GM18951 (cell line): Measurements from ENCODE around the gene EIF4EBP3.

Source experiments
- POLR2A ChIP-seq: IDR thresholded peaks from 4 replicates; pipeline ENCODE4 v1.6.1; 2011; ENCODE audit warnings: mild to moderate bottlenecking; ENCODE audit not compliant: insufficient read length, insufficient read depth; ENCODE audit errors: extremely low read depth
- in situ Hi-C: fragments of 300-500 bp; cut with MboI; formaldehyde crosslinking; loops from one replicate; pipeline ENCODE4 v1.12.0; 2022; ENCODE audit warnings: low sequenced_read_pairs, mixed read lengths, inconsistent platforms; ENCODE audit not compliant: unreplicated experiment

Gene EIF4EBP3

GRCh38 chr5:140549237-140550144 is 2.0 kb downstream of the EIF4EBP3 start:
- TF ChIP-seq POLR2A, result peak; percentile 25
- in situ Hi-C loops, result no loop called here

- TF ChIP-seq POLR2A, result peak; percentile 23
- in situ Hi-C loops, result no loop called here
Observed at GRCh38 chr5:140550147-140551079, 3.0 kb downstream of the EIF4EBP3 start.

GRCh38 chr5:140551872-140552271 is 4.4 kb downstream of the EIF4EBP3 start:
- in situ Hi-C loops, result no loop called here
- no peak for TF ChIP-seq POLR2A

GRCh38 chr5:140553657-140554056 is 6.2 kb downstream of the EIF4EBP3 start:
- in situ Hi-C loops, result no loop called here
- no peak for TF ChIP-seq POLR2A

GRCh38 chr5:140554454-140554853 is 7.0 kb downstream of the EIF4EBP3 start:
- TF ChIP-seq POLR2A, result no peak
- in situ Hi-C loops, result no loop called here

GRCh38 chr5:140555747-140556312 is 8.4 kb downstream of the EIF4EBP3 start:
- in situ Hi-C loops, result no loop called here
- no peak for TF ChIP-seq POLR2A

GRCh38 chr5:140556438-140556837 is 9.0 kb downstream of the EIF4EBP3 start:
- in situ Hi-C loops, result no loop called here
- no peak for TF ChIP-seq POLR2A

- in situ Hi-C loops, result no loop called here
- peak; percentile 98 for TF ChIP-seq POLR2A
Observed at GRCh38 chr5:140557136-140557805, 9.8 kb downstream of the EIF4EBP3 start, which contains the start of gene SRA1. SRA1 (minus strand) TSS chr5:140557473; CDS start chr5:140557452, 21 bp downstream.

- TF ChIP-seq POLR2A, result no peak
- in situ Hi-C loops, result no loop called here
Observed at GRCh38 chr5:140557965-140558364, 10.5 kb downstream of the EIF4EBP3 start.

GRCh38 chr5:140558542-140558941 is 11.1 kb downstream of the EIF4EBP3 start:
- in situ Hi-C loops, result no loop called here
- TF ChIP-seq POLR2A, result no peak

GRCh38 chr5:140560227-140560626 is 12.8 kb downstream of the EIF4EBP3 start:
- TF ChIP-seq POLR2A, result no peak
- in situ Hi-C loops, result no loop called here

GRCh38 chr5:140561753-140562523 is 14.5 kb downstream of the EIF4EBP3 start:
- in situ Hi-C loops, result no loop called here
- no peak for TF ChIP-seq POLR2A

- no peak for TF ChIP-seq POLR2A
- in situ Hi-C loops, result no loop called here
Observed at GRCh38 chr5:140563596-140563995, 16.1 kb downstream of the EIF4EBP3 start.
